Motor neuron (in vitro differentiated cells): ENCODE results near the gene MLST8. TPM values are rescaled to one million over a fixed set of nuclear protein-coding genes. Genes with fewer than 3 reads are reported as not detected.

Experiments
- ATAC-seq, 8 experiments: fragments of 200-7000 bp; cut with Tn5 transposase; replicated peaks in 6 of 8; 2 replicates each; pipeline ENCODE4 v1.8.0; 2021; ENCODE audit warnings: mild to moderate bottlenecking in 8 of 8, moderate library complexity in 8 of 8
- H3K27ac ChIP-seq, 2 donors: fragments of 250-450 bp; sonication (Bioruptor Pico); 2 replicates each; pipeline ENCODE4 v1.9.0; 2021; ENCODE audit warnings: antibody characterized with exemption in 2 of 2, mild to moderate bottlenecking in 2 of 2, moderate library complexity in 1 of 2
- H3K4me1 ChIP-seq, 2 donors: fragments of 250-450 bp; sonication (Bioruptor Pico); replicated peaks in 1 of 2; 2 replicates each; pipeline ENCODE4 v1.6.1; 2021; ENCODE audit warnings: antibody characterized with exemption in 2 of 2, mild to moderate bottlenecking in 2 of 2, moderate library complexity in 1 of 2
- H3K4me3 ChIP-seq, 5 donors: fragments of 250-450 bp; sonication (Bioruptor Pico); 2 replicates each; pipeline ENCODE4 v1.9.0; 2021; ENCODE audit warnings: antibody characterized with exemption in 5 of 5, mild to moderate bottlenecking in 5 of 5, moderate library complexity in 4 of 5
- WGBS, 10 experiments: fragments of 450-650 bp; shearing (Covaris generic); methylation state at CpG; one replicate each; pipeline ENCODE4 v1.0.0; 2022; 5-methylcytosine and 5-hydroxymethylcytosine counted together
- in situ Hi-C, 9 experiments: fragments of 400-800 bp; cut with MboI; loops; one replicate each; pipeline ENCODE4 v1.15.0; 2021; ENCODE audit warnings: low sequenced_read_pairs in 9 of 9, low pct_unique_long_range_greater_than_20kb in 2 of 9; ENCODE audit not compliant: unreplicated experiment in 9 of 9
- total RNA-seq, 8 experiments: library from RNA; unstranded; fragments of 300-600 nt; gene quantifications; 2 replicates each; pipeline versions ENCODE4 v1.2.3 to v1.2.4, GENCODE V29; 2022

MLST8 gene
- total RNA-seq, 8 experiments from 2014 or later = 25.9 to 59.8 (median 38.7) TPM

DNA sequence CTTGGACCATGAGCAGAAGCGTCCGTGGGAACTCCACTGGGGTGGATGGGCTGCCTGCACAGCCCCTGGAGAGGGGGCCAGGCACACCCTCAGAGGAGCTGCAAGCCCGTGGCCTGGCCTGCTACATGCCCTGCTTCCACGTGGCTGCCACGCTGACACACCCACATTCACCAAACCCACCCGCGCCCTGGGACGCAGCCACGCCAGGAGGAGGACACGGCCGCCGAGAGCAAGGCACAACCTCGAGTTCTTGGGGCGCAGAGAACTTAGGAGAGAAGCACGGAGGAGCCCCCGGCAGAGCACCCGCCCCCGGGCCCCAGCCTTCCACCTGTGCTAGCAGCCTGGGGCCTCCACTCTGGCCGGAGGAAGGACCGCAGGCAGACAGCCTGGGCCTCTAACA lies 27.7 kb upstream of the MLST8 start:
- Histone ChIP-seq H3K27ac (no peak overlapping the region), H3K4me1 (peaks cover 8 to 13% of the 10 kb centered on the region in 2 donors), H3K4me3 (no peak overlapping the region)
- ATAC-seq = no peak
- in situ Hi-C loops = no loop called here
- WGBS, 10 experiments = 94 to 100% (median 100%) methylated on average over 1 to 5 of the region's 20 CpGs; no CpG with 5 or more reads in 6 of the 10 experiments

DNA sequence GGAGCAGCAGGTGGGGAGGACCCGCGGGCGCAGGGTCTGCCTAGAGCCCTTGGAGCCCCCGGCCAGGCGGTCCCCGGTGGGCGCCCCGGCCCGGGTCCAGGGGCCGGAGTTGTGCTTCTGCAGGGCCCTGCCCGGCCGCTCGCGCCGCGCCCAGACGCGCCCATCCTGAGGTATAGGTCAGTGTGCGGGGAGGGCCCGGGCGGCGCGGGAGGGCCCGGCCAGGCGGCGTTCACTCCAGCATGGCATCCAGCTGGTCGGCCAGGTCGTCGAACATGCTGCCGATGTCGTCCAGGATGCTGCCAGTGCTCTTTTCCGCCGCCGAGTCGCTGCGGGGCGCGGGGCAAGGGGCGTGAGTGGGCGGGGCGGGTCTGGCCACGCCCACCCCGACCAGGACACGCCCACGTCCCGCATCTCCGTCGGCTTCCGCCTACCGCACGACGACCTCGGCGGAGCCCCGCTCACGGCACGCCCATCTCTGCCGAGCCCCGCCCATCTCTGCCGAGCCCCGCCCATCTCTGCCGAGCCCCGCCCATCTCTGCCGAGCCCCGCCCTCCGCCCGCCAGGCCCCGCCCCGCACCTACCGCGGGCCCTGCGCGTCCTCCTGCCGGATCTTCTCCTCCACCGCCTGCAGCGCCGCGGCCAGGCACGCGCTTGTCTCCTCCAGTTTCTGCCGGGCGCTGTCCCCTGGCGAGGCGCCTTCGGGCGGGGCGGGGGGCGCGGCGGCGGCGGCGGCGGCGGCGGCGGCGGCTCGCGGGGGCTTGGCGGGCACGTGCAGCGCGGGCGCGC lies 26.7 kb upstream of the MLST8 start:
- Histone ChIP-seq H3K4me1 (peaks cover 8 to 13% of the 10 kb centered on the region in 2 donors), H3K4me3 (no peak overlapping the region), H3K27ac (no peak overlapping the region)
- in situ Hi-C loops = no loop called here
- WGBS, 10 experiments = no CpG with 5 or more reads among the region's 106 CpGs
- peak in 7 of 8 experiments; percentile 6 to 76 (median 62) for ATAC-seq

DNA sequence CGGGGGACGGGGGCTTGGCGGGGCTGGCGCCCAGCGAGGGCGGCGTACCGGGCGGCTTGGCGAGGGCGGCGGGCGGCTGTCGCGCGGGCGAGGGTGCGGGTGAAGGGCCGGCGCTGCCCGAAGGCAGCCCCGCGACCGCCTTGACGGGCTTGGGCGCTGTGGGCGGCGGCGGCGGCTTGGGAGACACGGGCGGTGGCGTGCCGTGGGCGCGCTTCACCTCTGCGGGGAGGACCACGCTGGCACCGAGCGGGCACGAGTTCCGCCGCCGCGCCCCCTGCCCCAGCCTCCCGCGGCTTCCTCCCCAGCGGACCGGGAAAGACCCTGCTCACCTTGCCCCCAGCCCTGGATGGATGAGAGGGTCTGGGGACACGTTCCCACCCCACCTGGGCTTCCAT lies 26.1 kb upstream of the MLST8 start:
- peaks cover 8 to 13% of the 10 kb centered on the region in 2 donors for H3K4me1 ChIP-seq
- no peak overlapping the region for H3K4me3 ChIP-seq
- in situ Hi-C loops = no loop called here
- no peak overlapping the region for H3K27ac ChIP-seq
- 48% methylated on average over 5 of the region's 50 CpGs; no CpG with 5 or more reads in 9 of the 10 experiments for WGBS, 10 experiments
- no peak for ATAC-seq

DNA sequence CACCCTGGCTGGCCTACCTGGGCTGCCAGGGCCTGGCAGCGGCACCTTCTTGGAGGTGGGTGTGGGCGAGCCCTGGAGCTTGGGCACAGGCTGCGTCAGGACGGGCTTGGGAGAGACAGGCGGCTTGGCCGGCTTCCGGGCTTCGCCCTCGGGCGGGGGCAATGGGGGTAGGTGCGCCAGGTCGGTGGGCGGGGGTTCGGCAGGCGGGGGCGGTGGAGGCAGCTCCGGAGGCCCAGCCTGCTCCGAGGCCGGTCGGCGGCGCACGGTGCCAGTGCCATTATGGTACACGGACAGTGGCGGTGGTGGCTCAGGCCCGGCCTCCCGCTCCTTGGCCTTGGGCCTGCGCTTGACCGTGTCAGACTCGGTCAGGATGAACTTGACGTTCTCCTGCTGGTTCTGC lies 25.7 kb upstream of the MLST8 start:
- no peak overlapping the region for H3K4me3 ChIP-seq
- WGBS, 10 experiments = 100% methylated on average over 9 of the region's 31 CpGs; no CpG with 5 or more reads in 9 of the 10 experiments
- in situ Hi-C loops = no loop called here

DNA sequence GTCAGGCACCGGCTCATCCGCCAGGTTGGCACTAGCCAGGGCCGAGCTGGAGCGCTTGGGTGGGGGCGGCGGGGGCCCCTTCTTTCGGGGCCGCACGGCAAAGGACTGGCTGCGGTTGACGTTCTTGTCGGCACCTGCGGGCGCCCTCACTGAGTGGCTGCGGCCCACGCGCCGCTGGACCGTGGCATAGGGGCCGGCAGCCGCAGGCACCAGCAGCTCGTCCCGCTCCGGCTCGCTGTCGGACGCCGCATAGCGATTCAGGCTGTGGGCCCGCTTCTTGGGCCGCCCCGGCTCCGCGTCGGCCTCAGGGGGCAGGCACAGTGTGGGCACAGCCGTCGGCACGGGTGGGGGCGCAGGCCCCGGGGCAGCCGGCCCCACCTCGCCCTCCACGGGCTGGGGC lies 24.8 kb upstream of the MLST8 start:
- Histone ChIP-seq H3K27ac (no peak overlapping the region), H3K4me3 (no peak overlapping the region), H3K4me1 (peaks cover 8 to 13% of the 10 kb centered on the region in 2 donors)
- in situ Hi-C loops = no loop called here
- no peak for ATAC-seq
- no CpG with 5 or more reads among the region's 43 CpGs for WGBS, 10 experiments

More for the DNA sequence above, 25.7 kb upstream of the MLST8 start:
- Histone ChIP-seq H3K27ac (no peak overlapping the region), H3K4me1 (peaks cover 8 to 13% of the 10 kb centered on the region in 2 donors)
- ATAC-seq = no peak

DNA sequence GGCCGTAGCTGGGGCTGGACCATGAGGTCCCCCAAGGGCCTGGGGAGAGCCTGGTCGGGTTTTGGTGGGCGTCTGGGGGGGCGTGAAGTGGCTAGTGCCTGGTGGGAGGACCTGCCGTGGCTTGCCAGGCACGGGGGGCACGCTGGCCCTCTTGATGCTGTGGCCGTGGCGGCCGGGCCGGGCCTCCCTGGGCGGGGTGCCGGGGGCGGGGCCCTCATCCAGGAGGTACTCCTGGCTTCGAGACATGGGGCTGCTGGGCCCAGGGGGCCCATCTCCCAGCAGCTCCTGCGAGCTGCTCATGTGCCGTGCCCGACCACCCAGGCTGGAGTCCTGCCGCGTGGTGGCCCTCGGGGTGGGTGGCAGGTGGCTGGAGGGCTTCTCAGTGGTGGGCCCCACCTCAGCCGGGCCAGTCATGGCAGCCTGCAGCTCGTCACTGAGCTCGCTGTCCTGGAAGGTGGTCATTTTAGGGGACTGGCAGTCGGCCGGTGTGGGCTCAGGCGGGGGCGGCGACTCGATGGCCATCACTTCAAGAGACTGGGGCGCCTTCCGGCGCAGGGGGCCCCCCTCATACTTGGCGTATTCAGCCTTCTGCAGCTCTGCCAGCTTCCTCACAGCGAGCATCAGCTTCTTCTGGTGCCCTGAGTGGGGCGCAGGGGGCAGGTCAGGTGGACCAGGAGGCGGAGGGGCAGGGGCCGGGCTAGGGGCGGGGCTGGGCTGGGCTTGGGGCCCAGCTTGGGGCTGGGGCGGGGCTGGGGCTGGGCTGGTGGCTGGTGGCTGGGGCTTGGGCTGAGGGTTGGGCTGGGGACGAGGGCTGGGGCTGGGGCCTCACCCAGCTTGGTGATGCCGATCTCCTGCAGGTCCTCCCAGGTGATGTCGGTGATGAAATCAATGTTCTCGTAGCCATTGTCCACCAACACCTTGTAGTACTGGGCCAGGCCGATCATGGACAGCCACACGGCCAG lies 24.0 kb upstream of the MLST8 start:
- in situ Hi-C loops = no loop called here
- Histone ChIP-seq H3K4me1 (peaks cover 8 to 13% of the 10 kb centered on the region in 2 donors), H3K4me3 (no peak overlapping the region), H3K27ac (no peak overlapping the region)
- ATAC-seq = peak in 5 of 8 experiments; percentile 6 to 43 (median 30)
- 90 to 100% (median 100%) methylated on average over 1 to 2 of the region's 46 CpGs; no CpG with 5 or more reads in 6 of the 10 experiments for WGBS, 10 experiments

DNA sequence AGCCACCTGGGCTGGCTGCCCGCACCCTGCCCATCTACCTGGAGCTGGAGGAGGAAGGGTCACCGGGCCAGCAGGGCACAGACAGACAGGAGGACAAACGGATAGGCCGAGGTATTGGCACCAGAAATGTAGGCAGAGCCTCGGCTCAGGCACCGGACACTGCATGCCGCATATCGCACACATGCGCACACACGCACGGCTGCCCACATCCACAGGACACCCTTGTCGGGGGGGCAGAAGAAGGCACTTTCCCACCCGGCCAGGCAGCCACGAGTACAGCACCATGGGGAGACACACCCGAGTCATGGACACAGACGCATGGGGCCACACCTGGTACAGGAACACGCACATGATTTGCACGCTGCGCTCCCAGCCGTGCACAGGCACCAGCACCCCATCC lies 23.3 kb upstream of the MLST8 start:
- in situ Hi-C loops = no loop called here
- 63 to 100% (median 84%) methylated on average over 1 to 10 of the region's 20 CpGs; no CpG with 5 or more reads in 3 of the 10 experiments for WGBS, 10 experiments
- Histone ChIP-seq H3K4me1 (peaks cover 8 to 13% of the 10 kb centered on the region in 2 donors), H3K27ac (no peak overlapping the region), H3K4me3 (no peak overlapping the region)
- no peak for ATAC-seq

DNA sequence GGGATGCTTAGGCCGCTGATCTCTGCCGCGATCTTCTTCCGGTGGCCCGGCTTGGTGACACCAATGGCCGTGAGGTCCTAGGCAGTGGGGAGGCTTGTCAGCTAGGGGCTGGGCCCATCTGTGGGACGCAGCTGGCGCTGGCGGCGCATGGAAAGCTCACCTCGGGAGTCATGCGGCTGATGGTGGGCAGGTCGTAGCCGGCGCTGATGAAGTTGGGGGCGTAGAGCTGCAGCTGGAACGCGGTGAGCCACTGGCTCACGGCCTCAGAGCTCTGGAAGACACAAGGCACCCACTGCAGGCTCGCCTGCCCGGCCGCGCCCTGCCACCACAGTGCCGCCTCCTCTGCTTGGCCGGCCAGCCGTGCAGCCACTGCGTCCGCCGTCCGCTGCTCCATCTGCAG lies 21.6 kb upstream of the MLST8 start:
- no peak for ATAC-seq
- H3K27ac ChIP-seq = no peak overlapping the region
- in situ Hi-C loops = no loop called here
- H3K4me3 ChIP-seq = no peak overlapping the region
- peaks cover 8 to 13% of the 10 kb centered on the region in 2 donors for H3K4me1 ChIP-seq
- WGBS, 10 experiments = 91 to 100% (median 94%) methylated on average over 1 to 16 of the region's 30 CpGs; no CpG with 5 or more reads in 6 of the 10 experiments

DNA sequence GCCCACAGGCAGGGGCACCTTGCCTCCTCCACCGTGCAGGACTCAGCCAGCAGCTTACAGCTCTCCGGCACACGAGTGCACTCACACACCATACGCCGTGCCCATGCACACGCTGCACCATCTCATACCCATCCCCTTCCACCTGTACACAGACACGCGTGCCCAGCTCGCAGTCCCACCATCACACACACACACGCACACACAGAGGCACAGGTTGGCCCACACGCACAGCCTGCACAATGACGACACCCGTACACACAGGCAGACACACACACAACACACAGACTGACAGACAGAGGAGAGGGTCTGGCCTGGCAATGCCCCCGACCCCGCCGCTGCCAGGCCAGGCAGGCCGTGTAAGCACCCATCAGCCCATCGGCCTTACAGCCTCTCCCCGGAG lies 20.9 kb upstream of the MLST8 start:
- H3K4me1 ChIP-seq = peaks cover 8 to 13% of the 10 kb centered on the region in 2 donors
- in situ Hi-C loops = no loop called here
- no peak for ATAC-seq
- 88 to 94% (median 93%) methylated on average over 3 to 9 of the region's 19 CpGs; no CpG with 5 or more reads in 7 of the 10 experiments for WGBS, 10 experiments
- no peak overlapping the region for H3K4me3 ChIP-seq
- no peak overlapping the region for H3K27ac ChIP-seq

DNA sequence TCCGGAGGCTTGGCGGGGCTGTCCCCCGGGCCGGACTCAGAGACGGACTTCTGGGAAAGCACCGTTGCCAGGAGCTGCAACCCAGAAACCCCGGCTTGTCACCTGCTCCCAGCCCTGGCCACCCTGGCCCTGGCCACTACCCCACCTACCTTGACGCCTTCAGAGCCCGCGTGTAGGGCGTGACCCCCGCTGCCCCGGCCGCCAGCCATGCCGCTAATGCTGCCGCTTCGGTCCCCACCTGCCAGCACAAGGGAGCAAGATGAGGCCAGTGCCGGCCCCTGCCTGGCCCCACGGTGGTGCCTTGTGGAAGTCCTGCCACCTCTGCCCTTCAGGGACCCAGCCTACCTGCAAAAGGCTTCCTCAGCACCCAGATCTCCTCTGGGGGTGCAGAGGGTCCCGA lies 20.3 kb upstream of the MLST8 start:
- Histone ChIP-seq H3K27ac (no peak overlapping the region), H3K4me3 (no peak overlapping the region), H3K4me1 (peaks cover 9 to 15% of the 10 kb centered on the region in 2 donors)
- no peak for ATAC-seq
- 83 to 100% (median 97%) methylated on average over 1 to 4 of the region's 20 CpGs; no CpG with 5 or more reads in 7 of the 10 experiments for WGBS, 10 experiments
- in situ Hi-C loops = no loop called here

DNA sequence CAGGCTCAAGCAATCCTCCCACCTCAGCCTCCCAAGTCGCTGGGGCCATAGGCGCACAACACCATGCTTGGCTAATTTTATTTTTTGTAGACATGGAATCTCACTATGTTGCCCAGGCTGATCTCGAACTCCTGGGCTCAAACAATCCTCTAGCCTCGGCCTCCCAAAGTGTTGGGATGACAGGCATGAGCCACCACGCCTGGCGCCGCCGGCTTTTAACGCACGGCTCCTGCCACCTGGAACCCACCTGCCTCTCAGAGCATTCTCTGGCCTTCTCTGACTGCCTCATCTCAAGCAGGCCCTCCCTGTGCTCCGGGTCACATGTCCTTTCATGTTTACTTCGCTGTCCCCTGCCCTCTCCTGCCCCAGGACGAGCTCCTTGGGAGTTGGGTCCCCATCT lies 19.2 kb upstream of the MLST8 start:
- Histone ChIP-seq H3K4me1 (peaks cover 12 to 22% of the 10 kb centered on the region in 2 donors), H3K4me3 (no peak overlapping the region), H3K27ac (no peak overlapping the region)
- in situ Hi-C loops = no loop called here
- no peak for ATAC-seq
- 60 to 100% (median 92%) methylated on average over 2 to 12 of the region's 13 CpGs; no CpG with 5 or more reads in 2 of the 10 experiments for WGBS, 10 experiments

DNA sequence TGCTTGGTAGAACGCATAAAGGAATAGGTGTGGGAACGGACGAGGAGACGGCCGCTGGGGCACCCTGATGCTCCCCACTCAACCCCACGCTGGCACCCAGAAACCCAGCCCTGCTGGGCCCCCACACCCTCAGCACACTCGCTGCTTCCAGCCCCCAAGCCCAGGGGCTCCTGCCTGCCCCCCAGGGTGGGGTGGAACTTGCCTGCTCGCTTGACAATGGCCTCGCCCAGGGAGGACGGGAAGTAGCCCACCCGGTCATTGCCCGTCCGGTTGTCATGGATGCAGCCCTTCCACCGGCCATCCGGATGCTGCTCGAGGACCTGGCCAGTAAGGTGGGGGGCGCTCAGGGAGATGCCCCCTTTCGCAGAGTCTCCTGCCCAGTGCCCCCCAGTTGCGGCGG lies 18.7 kb upstream of the MLST8 start:
- no peak for ATAC-seq
- in situ Hi-C loops = no loop called here
- 93% methylated on average over 3 of the region's 20 CpGs; no CpG with 5 or more reads in 9 of the 10 experiments for WGBS, 10 experiments
- no peak overlapping the region for H3K4me3 ChIP-seq
- no peak overlapping the region for H3K27ac ChIP-seq
- peaks cover 9 to 17% of the 10 kb centered on the region in 2 donors for H3K4me1 ChIP-seq

DNA sequence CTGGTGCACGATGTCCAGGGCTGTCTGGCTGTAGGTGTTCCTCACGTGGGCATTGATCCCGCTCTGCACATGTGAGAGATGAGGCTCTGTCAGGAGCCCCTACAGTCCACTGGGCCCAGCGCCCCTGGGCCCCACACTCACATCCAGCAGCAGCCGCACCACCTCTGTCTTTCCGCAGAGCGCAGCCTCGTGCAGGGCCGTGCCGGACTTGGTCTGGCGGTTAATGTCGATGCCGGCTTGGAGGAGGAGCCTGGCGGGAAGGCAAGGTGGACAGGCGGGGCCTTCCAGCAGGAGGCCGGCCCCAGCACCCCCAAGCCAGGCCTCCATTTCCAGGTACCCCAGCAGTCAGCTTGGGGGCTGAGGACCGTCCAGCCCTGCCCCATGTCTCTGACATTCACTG lies 18.0 kb upstream of the MLST8 start:
- Histone ChIP-seq H3K4me1 (peaks cover 4 to 11% of the 10 kb centered on the region in 2 donors), H3K27ac (no peak overlapping the region), H3K4me3 (no peak overlapping the region)
- 46 to 100% (median 80%) methylated on average over 1 to 3 of the region's 17 CpGs; no CpG with 5 or more reads in 7 of the 10 experiments for WGBS, 10 experiments
- in situ Hi-C loops = no loop called here
- no peak for ATAC-seq
